ENCODE data around the gene CDT1.

- TF ChIP-seq CTCF (conservative IDR thresholded peaks at IDR 0.05; ENCODE audit: low read depth, low read length) (no peak), EZH2phosphoT487 (IDR thresholded peaks at IDR 0.05; ENCODE audit: borderline replicate concordance, low read length) (no peak)
Measured at GRCh38 chr16:88792078-88792550, 11.5 kb upstream of the CDT1 start.

Measured in PC-3 (cell line).